Heart left ventricle (tissue), 16 donors: Measurements from ENCODE around the gene NIPBL. TPM values are rescaled to one million over a fixed set of nuclear protein-coding genes. Genes with fewer than 3 reads are reported as not detected.

ENCODE experiments used
- ATAC-seq, 4 donors: fragments of 200-7000 bp; cut with Tn5 transposase; one replicate each; pipeline ENCODE4 v1.9.1; 2020 to 2022; ENCODE audit warnings: moderate library complexity in 4 of 4, mild to moderate bottlenecking in 3 of 4, moderate number of reproducible peaks in 1 of 4
- DNase-seq, 5 donors: peaks; one replicate each; pipeline ENCODE4 v3.0.0-alpha.2; 2020
- H3K27ac ChIP-seq, 12 donors: fragments of 200-600 bp; sonication (generic) in 4 of 12; one replicate each; pipeline versions ENCODE4 v1.5.0 to v1.8.0; 2016 to 2022; ENCODE audit warnings: mild to moderate bottlenecking in 2 of 12
- H3K27me3 ChIP-seq, 9 donors: fragments of 200-600 bp; sonication (generic) in 2 of 9; one replicate each; pipeline versions ENCODE4 v1.5.1 to v1.8.0; 2016 to 2022; ENCODE audit warnings: mild to moderate bottlenecking in 3 of 9
- H3K36me3 ChIP-seq, 9 donors: fragments of 200-600 bp; sonication (generic) in 2 of 9; one replicate each; pipeline versions ENCODE4 v1.5.0 to v1.8.0; 2018 to 2022; ENCODE audit warnings: mild to moderate bottlenecking in 2 of 9
- H3K4me1 ChIP-seq, 12 donors: fragments of 200-600 bp; sonication (generic) in 4 of 12; one replicate each; pipeline versions ENCODE4 v1.5.0 to v1.8.0; 2016 to 2022; ENCODE audit warnings: mild to moderate bottlenecking in 3 of 12
- H3K4me3 ChIP-seq, 12 donors: fragments of 200-600 bp; sonication (generic) in 4 of 12; one replicate each; pipeline versions ENCODE4 v1.5.0 to v1.8.0; 2017 to 2022; ENCODE audit warnings: mild to moderate bottlenecking in 9 of 12, moderate library complexity in 4 of 12
- H3K9me3 ChIP-seq, 12 donors: fragments of 200-600 bp; sonication (generic) in 4 of 12; one replicate each; pipeline versions ENCODE4 v1.5.0 to v1.8.0; 2016 to 2022; ENCODE audit warnings: mild to moderate bottlenecking in 1 of 12
- CTCF ChIP-seq, 12 donors: fragments of 200-600 bp; sonication (generic) in 4 of 12; IDR thresholded peaks; one replicate each; pipeline versions ENCODE4 v1.5.0 to v1.8.0; 2018 to 2022; ENCODE audit warnings: antibody characterized with exemption in 12 of 12, mild to moderate bottlenecking in 5 of 12
- POLR2A ChIP-seq, 2 donors: fragments of 450-650 bp; IDR thresholded peaks; one replicate each; pipeline ENCODE4 v1.6.1; 2017; ENCODE audit warnings: antibody characterized with exemption in 2 of 2, mild to moderate bottlenecking in 2 of 2, moderate library complexity in 2 of 2
- WGBS, 4 donors: extraction: QIAGEN DNeasy Blood & Tissue Kit in 2 of 4; methylation state at CpG; one replicate each; pipeline versions ENCODE4 v1.1.5 to v1.1.7; 2013 to 2018; 5-methylcytosine and 5-hydroxymethylcytosine counted together
- intact Hi-C, 10 donors: fragments of 100-400 bp; cut with DNase I; formaldehyde crosslinking; loops; one replicate each; pipeline versions ENCODE4 v1.11.1 to v1.14.2; 2022
- long read RNA-seq, 3 donors: library from polyadenylated mRNA; unstranded; transcript quantifications; one replicate each; pipeline ENCODE4 v2.0.0, GENCODE V29; 2020 to 2021
- polyA plus RNA-seq, 2 donors: library from polyadenylated mRNA; stranded (reverse); fragments of 200-250 nt; gene quantifications; one replicate each; pipeline ENCODE4 v1.2.3, GENCODE V29; 2013
- total RNA-seq, 9 donors: library from RNA; depleted of rRNA in 2 of 9; stranded (reverse); fragments of >200 nt in 2 of 9; fragmentation: NEBNext Ultra II Directional in 3 of 9; extraction: Animal tissue kit (Norgen Biotek cat#: 25700) in 3 of 9; gene quantifications; one replicate each; pipeline versions ENCODE4 v1.1.0 to v1.2.4, GENCODE V29; 2016 to 2023
- donor health status: ischemic (EF 13 %, LVEDD 7.1; RV severe dilation, severe dysfunction).
- donor health status: healthy with polysubstance abuse.
- donor health status: DM: no; HTN: yes; CAD: no.
- donor health status: DM: no; HTN: no; CAD: no.
- donor health status: ischemic (EF 25% LVEDD 6.9; RV normal size, moderate dysfunction).
- donor health status: ischemic (EF 25% LVEDD 5.7; RV mildly dilated, moderate dysfunction).
- donor health status: healthy.
- donor health status: DM: yes; HTN: yes; CAD: no.
- donor health status: ischemic (EF 35%, LVEDD 5.7; RV mildly dilated, moderate dysfunction).
- donor health status: nonischemic (EF 11% LVEDD 7.7; RV severe dilation, severe dysfunction).
- donor health status: DM: yes; HTN: yes; CAD: no.
- donor health status: PGD.
- donor health status: ischemic (EF 29% LVEDD 5.4; RV normal size, mild dysfunction).
- donor health status: nonischemic (EF 23%, LVEDD 6.1; RV moderate dilation, normal function).

The NIPBL gene
- total RNA-seq (10 to 100 TPM; 31.7 to 57.3 (median 39.2) TPM), polyA plus RNA-seq (10 to 100 TPM; 13.2 to 13.5 TPM)
- long read RNA-seq, donor 1, partial matches to known transcripts = 7 of 10 reads
- long read RNA-seq, donor 1, other reads (novel, unspliced or antisense) = 3 of 10 reads
- long read RNA-seq, donor 2, partial matches to known transcripts = 24 of 28 reads
- long read RNA-seq, donor 2, other reads (novel, unspliced or antisense) = 4 of 28 reads
- long read RNA-seq, donor 3, partial matches to known transcripts = 21 of 25 reads
- long read RNA-seq, donor 3, other reads (novel, unspliced or antisense) = 4 of 25 reads

GRCh38 chr5:36876299-36876964 lies at the start of gene NIPBL:
Gene NIPBL, plus strand, starts transcription at chr5:36876769. Its CDS starts 76,928 bp downstream, at chr5:36953697.
- peaks cover 0 to 8% (median 0%) of the 10 kb centered on the region in 9 donors for H3K36me3 ChIP-seq
- DNase-seq = peak; percentile 93 to 94 (median 94)
- WGBS, 4 donors = 0 to 1% (median 0%) methylated on average over 7 to 72 of the region's 73 CpGs
- TF ChIP-seq POLR2A (IDR thresholded peaks at IDR 0.05) = peak in 1 of 2 donors; percentile 61
- TF ChIP-seq CTCF (IDR thresholded peaks at IDR 0.05) = peak in 1 of 12 donors; percentile 5
- ATAC-seq = peak; percentile 76 to 93 (median 88)
- peak within 1 kb of the TSS; percentile 77 to 98 (median 91) for H3K4me3 ChIP-seq
- intact Hi-C loops = loop anchor here (2.0 to 10.0 kb wide), 9 partner anchors 61 to 632 kb away; partner anchors contain the start of genes NADK2 (in 2 of the 10) and NUP155 (in 1 of the 10)
- no peaks in the 10 kb centered on the region for H3K9me3 ChIP-seq
- H3K27ac ChIP-seq = peak within 1 kb of the TSS; percentile 94 to 98 (median 96)
- no peaks in the 10 kb centered on the region for H3K27me3 ChIP-seq
- peaks cover 5 to 64% (median 49%) of the 10 kb centered on the region in 12 donors for H3K4me1 ChIP-seq

GRCh38 chr5:36832274-36832673 lies 44.3 kb upstream of the NIPBL start:
- DNase-seq (no peak), ATAC-seq (no peak)
- H3K4me1 ChIP-seq = peaks cover 0 to under 1% (median 0%) of the 10 kb centered on the region in 12 donors
- no peak overlapping the region for H3K27ac ChIP-seq
- TF ChIP-seq CTCF (IDR thresholded peaks at IDR 0.05) (no peak), POLR2A (IDR thresholded peaks at IDR 0.05) (no peak)
- H3K9me3 ChIP-seq = no peaks in the 10 kb centered on the region
- 80 to 87% (median 83%) methylated on average over 2 of the region's 2 CpGs for WGBS, 4 donors
- H3K27me3 ChIP-seq = no peaks in the 10 kb centered on the region
- intact Hi-C loops = no loop called here
- no peaks in the 10 kb centered on the region for H3K36me3 ChIP-seq
- no peak overlapping the region for H3K4me3 ChIP-seq

- no peak for DNase-seq
- TF ChIP-seq POLR2A (IDR thresholded peaks at IDR 0.05) = no peak
- no peak for TF ChIP-seq CTCF (IDR thresholded peaks at IDR 0.05)
- peak overlapping the region in 1 of 12 donors; percentile 51 for H3K27ac ChIP-seq
- intact Hi-C loops = no loop called here
- H3K27me3 ChIP-seq = no peaks in the 10 kb centered on the region
- ATAC-seq = no peak
- 29 to 44% (median 38%) methylated on average over 1 of the region's 1 CpG for WGBS, 4 donors
- peaks cover 0 to 36% (median 0%) of the 10 kb centered on the region in 12 donors for H3K4me1 ChIP-seq
- H3K4me3 ChIP-seq = no peak overlapping the region
- no peaks in the 10 kb centered on the region for H3K36me3 ChIP-seq
- H3K9me3 ChIP-seq = peaks cover 0 to 8% (median 0%) of the 10 kb centered on the region in 12 donors
These were observed 39.7 kb upstream of the NIPBL start for GRCh38 chr5:36836831-36837230.
